Stimulated activated CD8-positive, alpha-beta memory T cell treated with anti-CD3 and anti-CD28 coated beads, Interleukin-15, amount 100 ng/mL, for 48 hours (primary cell): Measurements from ENCODE around the gene RABGAP1L.
"Not testable (repeated sequence)": the region's sequence is repeated elsewhere in the genome, so short reads cannot be mapped to it uniquely, and the experiment has no call there.

Experiments
- DNase-seq, 2 donors: peaks; one replicate each; pipeline ENCODE4 v3.0.0-alpha.2; 2020; ENCODE audit warnings: low read depth in 2 of 2

Gene RABGAP1L

GRCh38 chr1:174159252-174160108, at the start of gene RABGAP1L:
Gene RABGAP1L, plus strand, starts transcription at chr1:174159520.
- DNase-seq: peak; percentile 91

DNA sequence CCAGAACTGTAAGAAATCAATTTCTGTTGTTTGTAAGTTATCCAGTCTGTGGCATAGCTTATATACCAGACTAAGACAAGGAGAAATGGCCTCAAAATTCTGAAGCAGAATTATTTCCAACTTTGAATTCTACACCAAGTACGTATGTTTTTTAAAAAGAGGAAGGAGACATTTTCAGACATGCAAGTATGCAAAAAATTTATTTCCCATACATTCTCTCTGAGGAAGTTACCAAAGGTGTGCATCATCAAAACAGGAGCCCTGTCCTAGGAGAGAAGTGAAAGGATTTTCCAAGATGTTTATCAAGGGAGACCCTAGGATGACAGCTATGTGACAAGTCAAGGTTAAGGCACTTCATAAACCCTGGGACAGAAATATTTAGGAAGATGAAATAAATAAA, 49.3 kb upstream of the RABGAP1L start:
- no peak for DNase-seq

DNA sequence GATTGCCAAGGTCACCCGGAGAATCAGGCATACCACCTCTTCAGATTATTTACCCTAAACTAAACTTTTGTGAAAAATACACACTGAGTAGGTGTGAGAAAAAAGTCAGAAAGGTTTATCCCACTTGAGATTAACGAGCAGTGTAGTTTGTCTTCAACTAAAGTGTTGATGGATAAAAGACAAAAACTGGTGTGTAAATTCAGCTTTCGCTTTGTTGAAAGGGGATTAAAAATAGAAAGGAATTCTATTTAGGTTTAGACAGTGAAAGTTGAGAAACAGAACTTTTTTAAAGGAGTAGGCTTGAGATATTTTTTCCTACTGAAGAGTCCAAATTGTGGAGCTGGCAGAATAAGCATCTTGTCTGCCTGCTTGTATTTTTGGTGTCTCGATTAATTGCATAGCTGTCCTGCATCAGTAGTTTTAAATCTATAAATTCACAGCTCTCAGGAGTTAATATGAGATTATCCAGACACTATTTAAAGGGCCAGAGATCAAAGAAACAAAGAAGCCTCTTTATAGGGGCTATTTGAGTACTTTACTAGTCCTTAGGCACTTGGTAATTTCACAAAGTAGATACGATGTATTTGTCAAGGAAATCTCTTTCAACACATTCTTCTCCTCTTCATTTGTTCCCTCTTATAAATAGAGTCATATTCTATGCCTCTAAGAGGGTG, 46.7 kb upstream of the RABGAP1L start:
- DNase-seq: no peak

DNA sequence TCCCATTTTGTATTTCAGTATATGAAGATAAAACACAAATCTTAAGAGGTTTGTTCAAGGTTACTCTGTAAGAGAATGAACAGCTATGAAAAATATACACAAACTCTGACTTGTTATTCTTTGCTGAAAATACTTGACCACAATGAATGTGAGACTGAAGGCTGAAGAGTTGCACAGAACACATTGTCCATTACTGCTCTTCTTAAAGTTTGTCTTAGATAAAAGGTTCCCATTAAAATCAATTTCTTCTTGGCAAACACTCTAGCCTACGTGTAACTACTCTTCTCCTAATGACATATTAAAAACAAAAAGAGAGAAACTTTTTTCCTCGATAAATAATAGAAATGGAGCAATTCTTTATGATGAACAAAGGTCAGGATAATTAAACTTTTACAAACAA, 45.2 kb upstream of the RABGAP1L start:
- no peak for DNase-seq

GRCh38 chr1:174114788-174115448, 44.4 kb upstream of the RABGAP1L start:
- DNase-seq: no peak

DNA sequence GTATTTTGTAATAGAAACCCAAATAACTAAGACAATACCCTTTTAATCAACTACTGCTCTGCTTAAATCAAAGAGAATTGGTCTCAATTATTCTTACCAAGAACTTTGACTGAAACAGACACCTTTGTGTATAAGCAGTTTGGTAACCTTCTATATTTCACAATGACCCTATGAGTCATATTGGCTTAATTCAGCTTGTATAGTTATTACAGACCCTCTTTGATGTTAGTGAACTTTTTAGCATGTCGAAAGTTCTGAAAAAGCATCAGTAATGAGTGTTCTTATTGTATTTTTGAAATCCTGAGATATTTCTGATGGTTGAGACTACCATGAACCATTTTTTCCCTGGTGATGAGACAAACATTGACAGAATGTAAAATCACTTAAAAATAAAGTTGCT, 43.3 kb upstream of the RABGAP1L start:
- no peak for DNase-seq

DNA sequence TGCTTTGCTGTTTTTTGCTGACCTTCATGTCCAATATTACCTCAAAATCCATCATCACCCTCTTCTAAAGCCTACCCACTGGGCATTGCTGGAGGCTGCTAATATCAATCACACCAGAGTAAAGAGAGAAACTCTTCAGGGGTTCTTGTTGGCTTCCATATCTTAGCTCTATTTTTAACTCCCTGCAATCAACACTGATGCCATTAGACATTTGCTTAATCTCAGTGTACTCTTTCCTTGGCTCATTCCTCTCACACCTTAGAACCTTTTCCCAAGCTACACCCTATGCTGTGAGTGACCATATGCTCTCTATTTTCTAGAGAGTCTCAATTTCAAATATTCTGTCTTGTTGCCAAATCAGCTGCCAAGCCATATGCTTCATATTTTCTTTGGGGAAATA, 40.6 kb upstream of the RABGAP1L start:
- DNase-seq: no peak

GRCh38 chr1:174122318-174122717, 37.0 kb upstream of the RABGAP1L start:
- not testable (repeated sequence) for DNase-seq

- no peak for DNase-seq
Measured at GRCh38 chr1:174123843-174124242, 35.5 kb upstream of the RABGAP1L start.

GRCh38 chr1:174127176-174127575, 32.1 kb upstream of the RABGAP1L start:
- DNase-seq: not testable (repeated sequence)

- no peak for DNase-seq
Measured at GRCh38 chr1:174131032-174131638, 28.2 kb upstream of the RABGAP1L start.

DNA sequence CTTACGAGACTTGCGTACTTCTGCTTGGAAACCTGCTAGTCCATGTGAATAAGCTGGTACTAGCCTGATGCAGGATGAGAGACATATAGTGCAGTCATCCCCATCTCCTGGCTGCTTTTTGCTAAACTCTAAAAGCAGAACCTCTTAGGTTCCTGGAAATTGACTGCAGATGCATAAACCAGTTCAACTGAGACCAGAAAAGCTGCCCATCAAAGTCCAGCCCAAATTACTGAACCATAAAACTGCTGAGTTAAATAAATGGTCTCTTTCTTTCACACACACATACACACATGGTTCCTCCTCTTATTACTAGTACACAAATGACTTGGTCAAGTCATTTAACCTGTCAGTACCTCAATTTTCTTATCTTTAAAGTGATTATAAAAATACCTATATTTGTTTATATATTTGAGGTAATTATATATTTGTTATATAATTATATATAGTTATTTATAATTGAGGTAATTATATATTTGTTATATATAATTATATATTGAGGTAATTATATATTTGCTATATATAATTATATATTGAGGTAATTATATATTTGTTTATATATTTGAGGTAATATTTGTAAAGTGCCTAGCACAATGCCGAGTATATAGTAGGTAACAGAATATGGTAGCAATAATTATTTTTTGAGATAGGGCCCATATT, 25.2 kb upstream of the RABGAP1L start:
- DNase-seq: no peak

DNA sequence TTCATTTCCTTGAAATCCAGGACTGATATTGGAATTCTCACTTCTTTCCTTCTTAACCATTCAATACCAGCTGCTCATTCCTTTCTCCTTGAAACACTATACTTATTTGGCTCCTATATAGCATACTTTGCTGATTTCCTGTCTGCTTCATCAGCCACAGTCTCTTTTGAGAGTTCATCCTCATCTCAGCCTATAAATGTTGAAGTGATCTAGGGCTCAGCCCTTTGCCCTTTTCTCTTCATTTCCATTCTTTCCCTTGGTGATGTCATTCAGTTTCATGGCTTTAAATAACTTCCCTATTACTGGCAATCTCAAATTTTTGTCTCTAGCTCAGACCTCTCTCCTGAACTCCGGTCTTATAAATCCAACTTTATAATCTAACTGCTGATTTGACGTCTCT, 24.1 kb upstream of the RABGAP1L start:
- no peak for DNase-seq

DNA sequence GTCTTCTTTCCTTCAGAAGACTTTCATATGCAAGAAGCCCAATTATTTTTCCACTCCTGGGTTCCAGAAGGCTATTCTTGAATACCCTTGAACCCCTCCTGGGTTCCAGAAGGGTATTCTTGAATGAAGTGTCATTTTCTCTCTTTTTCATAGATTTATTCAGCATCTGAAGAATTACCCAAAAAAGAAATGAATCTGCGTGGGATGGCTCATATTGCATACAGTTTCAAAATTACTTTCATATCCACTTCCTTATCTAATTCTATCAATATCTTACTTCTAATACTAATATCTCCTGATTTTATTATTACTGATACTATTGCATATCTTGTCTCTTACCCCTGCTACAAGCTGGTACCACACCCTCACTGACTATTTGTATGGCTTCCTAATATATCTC, 22.6 kb upstream of the RABGAP1L start:
- DNase-seq: no peak

DNA sequence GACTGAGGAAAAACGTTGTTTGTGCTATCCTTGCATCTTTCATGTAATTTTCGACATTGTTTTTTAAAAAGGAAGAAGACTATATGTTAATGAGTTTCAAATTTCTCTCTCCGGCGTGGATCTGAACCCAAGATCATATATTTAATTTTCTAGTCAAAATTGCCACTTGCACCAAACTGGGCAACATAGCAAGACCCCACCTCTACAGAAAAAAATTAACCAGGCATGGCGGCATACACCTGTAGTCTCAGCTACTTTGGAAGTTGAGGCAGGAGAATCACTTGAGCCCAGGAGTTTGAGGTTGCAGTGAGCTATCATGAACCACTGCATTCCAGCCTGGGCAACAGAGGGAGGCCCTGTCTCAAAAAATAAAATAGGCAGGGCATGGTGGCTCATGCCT, 16.5 kb upstream of the RABGAP1L start:
- DNase-seq: no peak

DNA sequence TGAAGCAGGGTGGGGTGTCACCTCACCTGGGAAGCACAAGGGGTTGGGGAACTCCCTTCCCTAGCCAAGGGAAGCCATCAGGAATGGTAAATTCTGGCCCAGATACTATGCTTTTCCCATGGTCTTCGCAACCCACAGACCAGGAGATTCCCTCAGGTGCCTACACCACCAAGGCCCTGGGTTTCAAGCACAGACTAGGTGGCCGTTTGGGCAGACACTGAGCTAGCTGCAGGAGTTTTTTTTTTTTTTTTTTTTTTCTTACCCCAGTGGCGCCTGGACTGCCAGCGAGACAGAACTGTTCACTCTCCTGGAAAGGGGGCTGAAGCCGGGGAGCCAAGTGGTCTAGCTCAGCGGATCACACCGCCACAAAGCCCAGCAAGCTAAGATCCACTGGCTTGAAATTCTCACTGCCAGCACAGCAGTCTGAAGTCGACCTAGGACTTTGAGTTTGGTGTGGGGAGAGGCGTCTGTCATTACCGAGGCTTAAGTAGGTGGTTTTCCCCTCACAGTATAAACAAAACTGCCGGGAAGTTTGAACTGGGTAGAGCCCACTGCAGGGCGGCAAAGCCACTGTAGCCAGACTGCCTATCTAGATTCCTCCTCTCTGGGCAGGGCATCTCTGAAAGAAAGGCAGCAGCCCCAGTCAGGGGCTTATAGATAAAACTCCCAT, 15.5 kb upstream of the RABGAP1L start:
- DNase-seq: not testable (repeated sequence)

DNA sequence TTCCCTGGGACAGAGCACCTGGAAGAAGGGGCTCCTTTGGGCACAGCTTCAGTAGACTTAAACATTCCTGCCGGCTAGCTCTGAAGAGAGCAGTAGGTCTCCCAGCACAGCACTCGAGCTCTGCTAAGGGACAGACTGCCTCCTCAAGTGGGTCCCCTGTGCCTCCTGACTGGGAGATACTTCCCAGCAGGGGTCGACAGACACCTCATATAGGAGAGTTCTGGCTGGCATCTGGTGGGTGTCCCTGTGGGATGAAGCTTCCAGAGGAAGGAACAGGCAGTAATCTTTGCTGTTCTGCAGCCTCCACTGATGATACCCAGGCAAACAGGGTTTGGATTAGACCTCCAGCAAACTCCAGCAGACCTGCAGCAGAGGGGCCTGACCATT, 14.9 kb upstream of the RABGAP1L start:
- not testable (repeated sequence) for DNase-seq

GRCh38 chr1:174149216-174149615, 10.1 kb upstream of the RABGAP1L start:
- no peak for DNase-seq

DNA sequence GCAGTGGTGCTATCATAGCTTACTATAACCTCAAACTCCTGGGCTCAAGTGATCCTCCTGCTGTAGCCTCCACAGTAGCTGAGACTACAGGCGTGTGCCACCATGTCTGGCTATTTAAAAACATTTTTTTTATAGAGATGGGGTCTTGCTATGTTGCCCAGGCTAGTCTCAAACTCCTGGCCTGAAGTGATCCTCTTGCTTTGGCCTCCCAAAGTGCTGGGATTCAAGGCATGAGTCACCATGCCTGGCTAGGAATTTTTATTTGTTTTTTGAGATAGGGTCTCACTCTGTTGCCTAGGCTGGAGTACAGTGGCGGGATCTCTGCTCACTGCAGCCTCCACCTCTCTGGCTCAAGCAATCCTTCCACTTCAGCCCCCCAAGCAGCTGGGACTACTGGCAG, 8.8 kb upstream of the RABGAP1L start:
- no peak for DNase-seq

DNA sequence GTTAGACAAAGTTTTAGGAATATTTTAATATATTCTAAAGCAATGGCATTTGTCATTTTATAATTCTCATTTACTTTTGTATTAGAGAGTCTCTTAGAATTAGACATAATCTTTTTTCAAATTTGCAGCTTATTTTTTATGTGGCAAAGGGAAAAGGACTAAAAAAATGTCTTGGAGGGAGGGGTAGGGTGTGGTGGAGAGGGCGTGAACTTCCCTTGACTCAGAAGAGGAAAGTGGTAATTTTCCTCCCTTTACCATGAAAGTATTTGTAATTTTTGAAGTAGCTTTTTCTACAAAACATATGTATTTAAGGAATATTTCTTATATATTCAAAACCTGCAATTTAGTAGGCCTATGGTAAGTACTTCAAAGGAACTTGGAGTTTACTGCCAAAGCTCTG, 6.9 kb upstream of the RABGAP1L start:
- no peak for DNase-seq
